ENCODE data around the gene C14orf180.

DNA sequence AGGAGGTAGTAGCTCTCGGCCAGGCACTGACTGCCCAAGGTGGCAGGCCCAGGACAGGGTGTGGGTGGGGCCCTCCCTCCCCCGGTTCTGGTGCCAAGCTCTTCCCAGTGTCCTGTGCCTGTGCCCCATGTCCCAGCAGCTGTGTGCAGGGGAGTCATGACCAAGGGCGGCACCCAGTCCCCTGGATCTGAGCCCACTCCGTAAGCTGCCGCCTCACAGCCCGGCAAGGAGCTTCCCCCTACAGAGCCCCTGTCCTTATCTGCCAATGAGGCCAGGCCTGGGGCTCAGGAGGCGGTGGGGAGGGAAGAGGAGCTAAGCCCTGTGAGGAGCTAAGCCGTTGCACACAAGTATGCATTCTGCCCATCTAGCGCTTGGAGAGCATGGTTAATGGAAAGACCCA is 5.6 kb upstream of the C14orf180 start:
- TF ChIP-seq, protein P1, sequence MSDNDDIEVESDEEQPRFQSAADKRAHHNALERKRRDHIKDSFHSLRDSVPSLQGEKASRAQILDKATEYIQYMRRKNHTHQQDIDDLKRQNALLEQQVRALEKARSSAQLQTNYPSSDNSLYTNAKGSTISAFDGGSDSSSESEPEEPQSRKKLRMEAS (IDR thresholded peaks at IDR 0.05; ENCODE audit: low read depth, low read length), result no peak
- TF ChIP-seq, protein P2, sequence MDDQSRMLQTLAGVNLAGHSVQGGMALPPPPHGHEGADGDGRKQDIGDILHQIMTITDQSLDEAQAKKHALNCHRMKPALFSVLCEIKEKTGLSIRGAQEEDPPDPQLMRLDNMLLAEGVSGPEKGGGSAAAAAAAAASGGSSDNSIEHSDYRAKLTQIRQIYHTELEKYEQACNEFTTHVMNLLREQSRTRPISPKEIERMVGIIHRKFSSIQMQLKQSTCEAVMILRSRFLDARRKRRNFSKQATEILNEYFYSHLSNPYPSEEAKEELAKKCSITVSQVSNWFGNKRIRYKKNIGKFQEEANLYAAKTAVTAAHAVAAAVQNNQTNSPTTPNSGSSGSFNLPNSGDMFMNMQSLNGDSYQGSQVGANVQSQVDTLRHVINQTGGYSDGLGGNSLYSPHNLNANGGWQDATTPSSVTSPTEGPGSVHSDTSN (IDR thresholded peaks at IDR 0.05; ENCODE audit: insufficient replicate concordance, low read depth, low read length), result no peak
- TF ChIP-seq FOS (IDR thresholded peaks at IDR 0.05; ENCODE audit: borderline replicate concordance, extremely low read depth, insufficient read length) (no peak), ZNF274 (IDR thresholded peaks at IDR 0.05; ENCODE audit: insufficient read depth, insufficient read length) (no peak)

Measured in GM12878 (cell line).